Ectodermal cell (in vitro differentiated cells): Measurements from ENCODE around the gene ITIH1.

Experiments used
- H3K27ac ChIP-seq: 2 replicates; pipeline ENCODE4 v1.7.0; 2013; ENCODE audit warnings: mild to moderate bottlenecking, low read depth, low read length; ENCODE audit not compliant: insufficient read depth, poor library complexity, severe bottlenecking
- H3K27me3 ChIP-seq: 2 replicates; pipeline ENCODE4 v1.7.0; 2013; ENCODE audit warnings: mild to moderate bottlenecking, low read length; ENCODE audit not compliant: insufficient read depth, control insufficient read depth, poor library complexity, severe bottlenecking
- H3K36me3 ChIP-seq: one replicate; pipeline ENCODE4 v1.7.0; 2013; ENCODE audit warnings: low read length; ENCODE audit not compliant: control insufficient read depth, insufficient read depth
- H3K4me1 ChIP-seq: one replicate; pipeline ENCODE4 v1.7.0; 2013; ENCODE audit warnings: low read length; ENCODE audit not compliant: control insufficient read depth, insufficient read depth
- H3K4me3 ChIP-seq: 2 replicates; pipeline ENCODE4 v1.7.0; 2013; ENCODE audit warnings: low read depth, low read length, control low read depth; ENCODE audit not compliant: insufficient read depth
- H3K9me3 ChIP-seq: 2 replicates; pipeline ENCODE4 v1.7.0; 2013; ENCODE audit warnings: mild to moderate bottlenecking, low read length, moderate library complexity; ENCODE audit not compliant: control insufficient read depth
- WGBS, 2 experiments: methylation state at CpG; one replicate each; pipeline ENCODE4 v1.1.7; 2013; ENCODE audit warnings: missing lambda C conversion rate in 2 of 2; 5-methylcytosine and 5-hydroxymethylcytosine counted together

The ITIH1 gene

DNA sequence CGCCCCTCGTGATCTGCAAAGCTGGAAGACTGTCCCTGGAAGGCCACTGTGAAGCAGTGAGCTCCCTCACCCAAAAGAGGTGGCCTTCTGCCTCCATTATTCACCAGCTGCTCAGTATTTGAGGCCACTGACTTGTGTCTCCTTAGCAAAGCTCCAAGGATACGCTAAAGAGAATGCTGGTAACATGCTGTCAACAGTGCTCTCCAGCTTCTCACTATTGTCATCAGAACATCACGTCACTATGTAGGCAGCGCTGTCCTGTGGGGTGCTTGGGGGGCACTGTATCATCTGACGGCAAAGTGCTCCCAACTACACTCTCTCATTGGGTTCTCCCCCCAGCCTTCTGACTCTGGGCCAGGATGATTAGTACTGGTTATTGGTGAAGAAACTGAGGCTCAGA is 38.8 kb downstream of the ITIH1 start:
- Histone ChIP-seq H3K9me3 (no peaks in the 10 kb centered on the region), H3K4me1 (peaks cover 21% of the 10 kb centered on the region), H3K27me3 (no peaks in the 10 kb centered on the region), H3K4me3 (no peak overlapping the region), H3K27ac (no peak overlapping the region), H3K36me3 (no peaks in the 10 kb centered on the region)
- 92% methylated on average over 6 of the region's 6 CpGs for WGBS, 2 experiments

DNA sequence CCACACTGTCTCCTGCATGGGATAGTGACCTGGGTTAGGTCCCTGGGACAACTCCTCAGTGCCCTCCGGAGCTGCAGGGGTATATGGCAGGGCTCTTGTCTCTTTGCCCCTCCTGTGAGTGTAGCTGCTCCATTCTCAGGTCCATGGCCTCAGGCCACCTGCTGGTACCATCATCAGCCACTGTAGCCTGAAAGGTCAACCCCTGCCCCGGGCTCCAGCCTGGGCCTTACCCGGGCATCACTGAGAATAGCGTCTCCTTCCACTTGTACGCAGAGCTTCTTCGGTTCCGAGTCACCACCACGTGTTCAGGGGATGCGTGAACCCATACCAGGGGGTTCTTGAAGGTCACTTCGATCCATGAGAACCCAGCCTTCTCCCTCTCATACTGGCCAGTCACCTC is 39.3 kb downstream of the ITIH1 start:
- no peak overlapping the region for H3K4me3 ChIP-seq
- H3K36me3 ChIP-seq = no peaks in the 10 kb centered on the region
- H3K27me3 ChIP-seq = no peaks in the 10 kb centered on the region
- no peaks in the 10 kb centered on the region for H3K9me3 ChIP-seq
- peaks cover 21% of the 10 kb centered on the region for H3K4me1 ChIP-seq
- H3K27ac ChIP-seq = no peak overlapping the region
- 94% methylated on average over 10 of the region's 10 CpGs for WGBS, 2 experiments

DNA sequence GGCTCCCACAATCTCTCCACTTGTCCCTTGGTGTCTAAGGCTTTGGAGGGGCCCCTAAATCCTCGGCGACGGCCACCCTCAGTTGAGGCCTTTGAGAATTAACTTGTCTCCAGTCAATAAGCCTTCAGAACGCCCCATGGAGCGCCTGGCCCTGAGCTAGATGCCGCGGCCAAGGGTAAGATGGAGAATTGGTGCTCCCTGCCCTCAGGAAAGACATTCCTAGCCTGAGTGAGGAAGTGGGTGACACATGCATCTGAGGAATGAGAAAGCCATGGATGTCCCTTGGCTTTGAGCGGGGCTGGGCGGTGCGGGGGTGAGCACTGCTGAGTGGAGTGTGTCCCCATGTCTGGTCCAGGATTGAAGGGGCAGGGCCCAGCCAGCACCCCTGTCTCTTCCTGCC is 39.8 kb downstream of the ITIH1 start:
- 96 to 97% methylated on average over 10 of the region's 10 CpGs for WGBS, 2 experiments
- H3K9me3 ChIP-seq = no peaks in the 10 kb centered on the region
- H3K4me1 ChIP-seq = peaks cover 21% of the 10 kb centered on the region
- H3K4me3 ChIP-seq = no peak overlapping the region
- H3K27ac ChIP-seq = no peak overlapping the region
- no peaks in the 10 kb centered on the region for H3K27me3 ChIP-seq
- H3K36me3 ChIP-seq = no peaks in the 10 kb centered on the region

GRCh38 chr3:52817860-52818259 is 40.5 kb downstream of the ITIH1 start:
- no peaks in the 10 kb centered on the region for H3K9me3 ChIP-seq
- 95 to 97% methylated on average over 7 of the region's 7 CpGs for WGBS, 2 experiments
- H3K27ac ChIP-seq = no peak overlapping the region
- H3K4me3 ChIP-seq = no peak overlapping the region
- no peaks in the 10 kb centered on the region for H3K27me3 ChIP-seq
- peaks cover 21% of the 10 kb centered on the region for H3K4me1 ChIP-seq
- H3K36me3 ChIP-seq = no peaks in the 10 kb centered on the region

- Histone ChIP-seq H3K4me1 (peaks cover 21% of the 10 kb centered on the region), H3K4me3 (no peak overlapping the region), H3K27me3 (no peaks in the 10 kb centered on the region), H3K27ac (no peak overlapping the region), H3K9me3 (no peaks in the 10 kb centered on the region), H3K36me3 (no peaks in the 10 kb centered on the region)
- WGBS, 2 experiments = 51 to 63% methylated on average over 2 of the region's 2 CpGs
Observed at GRCh38 chr3:52819936-52820335, 42.5 kb downstream of the ITIH1 start.

GRCh38 chr3:52820736-52821135 is 43.3 kb downstream of the ITIH1 start:
- Histone ChIP-seq H3K27ac (no peak overlapping the region), H3K36me3 (no peaks in the 10 kb centered on the region), H3K9me3 (no peaks in the 10 kb centered on the region), H3K27me3 (no peaks in the 10 kb centered on the region), H3K4me1 (peaks cover 21% of the 10 kb centered on the region), H3K4me3 (no peak overlapping the region)
- 56 to 58% methylated on average over 11 of the region's 11 CpGs for whole genome bisulfite sequencing, 2 experiments

DNA sequence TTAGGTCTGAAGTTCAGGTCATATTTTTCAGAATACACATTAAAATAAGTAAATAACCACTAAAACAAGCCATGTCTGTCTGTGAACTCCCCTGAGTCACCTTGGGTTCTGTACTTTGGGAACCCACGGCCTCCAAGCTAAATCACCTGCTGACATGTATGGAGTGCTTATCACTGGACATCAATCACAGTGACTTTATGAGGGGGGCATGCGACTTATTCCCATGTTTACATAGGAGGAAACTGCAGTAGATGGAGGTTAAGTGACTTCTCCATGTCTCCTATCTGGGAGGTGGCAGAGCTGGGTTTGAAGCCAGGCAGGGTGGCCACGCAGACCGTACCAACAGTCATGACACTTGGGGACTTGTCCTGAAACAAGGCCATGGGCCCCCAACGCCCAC is 45.0 kb downstream of the ITIH1 start:
- Histone ChIP-seq H3K9me3 (no peaks in the 10 kb centered on the region), H3K4me3 (no peak overlapping the region), H3K4me1 (peaks cover 21% of the 10 kb centered on the region), H3K36me3 (no peaks in the 10 kb centered on the region), H3K27ac (no peak overlapping the region), H3K27me3 (no peaks in the 10 kb centered on the region)
- 93 to 95% methylated on average over 5 of the region's 5 CpGs for WGBS, 2 experiments

- no peaks in the 10 kb centered on the region for H3K36me3 ChIP-seq
- H3K27me3 ChIP-seq = no peaks in the 10 kb centered on the region
- H3K27ac ChIP-seq = no peak overlapping the region
- H3K4me1 ChIP-seq = peaks cover 17% of the 10 kb centered on the region
- no peak overlapping the region for H3K4me3 ChIP-seq
- H3K9me3 ChIP-seq = no peaks in the 10 kb centered on the region
- 95% methylated on average over 10 of the region's 10 CpGs for WGBS, 2 experiments
Observed at GRCh38 chr3:52824037-52824436, 46.6 kb downstream of the ITIH1 start.

DNA sequence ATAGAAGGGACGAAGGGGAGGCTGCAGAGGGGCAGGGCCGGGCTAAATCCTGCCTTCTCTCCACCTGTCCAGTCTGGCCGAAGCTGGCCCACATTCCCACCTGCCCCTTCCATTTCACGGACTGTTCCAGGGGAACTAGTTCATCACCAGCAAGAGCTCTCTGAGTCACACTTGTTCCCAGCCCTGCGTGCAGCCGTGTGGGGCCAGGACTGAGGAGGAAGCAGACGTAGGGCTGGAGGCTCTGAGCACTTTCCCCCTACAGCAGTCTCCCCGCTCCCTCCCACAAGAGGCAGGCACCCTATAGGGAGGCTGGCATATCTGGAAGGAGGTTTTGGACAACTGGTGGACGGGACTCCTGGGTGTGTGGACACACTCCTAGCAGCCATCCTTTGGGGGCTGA is 50.0 kb downstream of the ITIH1 start:
- H3K4me1 ChIP-seq = peaks cover 10% of the 10 kb centered on the region
- no peak overlapping the region for H3K27ac ChIP-seq
- H3K27me3 ChIP-seq = no peaks in the 10 kb centered on the region
- no peaks in the 10 kb centered on the region for H3K9me3 ChIP-seq
- H3K36me3 ChIP-seq = peaks cover 4% of the 10 kb centered on the region
- WGBS, 2 experiments = 69 to 74% methylated on average over 9 of the region's 9 CpGs
- no peak overlapping the region for H3K4me3 ChIP-seq

- Histone ChIP-seq H3K4me1 (peaks cover 15% of the 10 kb centered on the region), H3K36me3 (peaks cover 4% of the 10 kb centered on the region), H3K9me3 (no peaks in the 10 kb centered on the region), H3K4me3 (no peak overlapping the region), H3K27ac (no peak overlapping the region), H3K27me3 (no peaks in the 10 kb centered on the region)
- 74 to 80% methylated on average over 10 of the region's 10 CpGs for WGBS, 2 experiments
Observed at GRCh38 chr3:52827866-52828376, 50.5 kb downstream of the ITIH1 start.

DNA sequence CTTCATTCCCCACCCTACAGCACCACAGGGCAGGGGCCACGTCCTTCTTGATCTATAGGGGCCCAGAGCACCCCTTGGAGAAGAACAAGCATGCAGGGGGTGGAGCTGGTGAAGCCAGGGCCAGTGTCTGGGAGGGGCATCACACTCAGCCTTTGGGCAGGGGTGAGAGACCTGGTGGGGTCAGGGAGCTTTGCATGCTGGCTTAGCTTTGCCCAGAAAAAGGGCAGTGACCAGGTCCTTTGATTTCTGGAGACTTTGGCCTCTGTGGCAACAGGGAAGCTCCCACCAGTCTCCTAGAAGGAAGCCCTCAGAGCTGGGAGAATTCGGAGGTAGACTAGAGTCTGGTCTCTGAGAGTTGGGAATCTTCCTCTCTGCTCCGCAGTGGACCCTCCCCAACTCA is 52.1 kb downstream of the ITIH1 start:
- Histone ChIP-seq H3K4me1 (peaks cover 31% of the 10 kb centered on the region), H3K27ac (no peak overlapping the region), H3K27me3 (no peaks in the 10 kb centered on the region), H3K9me3 (no peaks in the 10 kb centered on the region), H3K4me3 (no peak overlapping the region), H3K36me3 (peaks cover 4% of the 10 kb centered on the region)
- 84 to 87% methylated on average over 3 of the region's 3 CpGs for WGBS, 2 experiments
